ENCODE data around the gene NAXD.
"Not testable (repeated sequence)": the region's sequence is repeated elsewhere in the genome, so short reads cannot be mapped to it uniquely, and the experiment has no call there.

NAXD gene

GRCh38 chr13:110615322-110616102 lies at the start of gene NAXD:
Gene NAXD (plus strand): TSS chr13:110615545. CDS start chr13:110615602, 57 bp downstream.
- no peak for TF ChIP-seq CTCF (conservative IDR thresholded peaks at IDR 0.05; ENCODE audit: low read depth, low read length)
- DNase-seq (ENCODE audit: low read depth): peak; percentile 98

GRCh38 chr13:110566171-110566570 lies 49.2 kb upstream of the NAXD start:
- no peak for TF ChIP-seq CTCF (conservative IDR thresholded peaks at IDR 0.05; ENCODE audit: low read depth, low read length)
- DNase-seq (ENCODE audit: low read depth): no peak
- no peak overlapping the region for H3K4me3 ChIP-seq (ENCODE audit: low read depth, low read length)

More at GRCh38 chr13:110615322-110616102, at the start of gene NAXD:
- H3K4me3 ChIP-seq (ENCODE audit: low read depth, low read length): peak within 1 kb of the TSS; percentile 92

GRCh38 chr13:110568612-110569011 lies 46.7 kb upstream of the NAXD start:
- no peak overlapping the region for H3K4me3 ChIP-seq (ENCODE audit: low read depth, low read length)
- no peak for TF ChIP-seq CTCF (conservative IDR thresholded peaks at IDR 0.05; ENCODE audit: low read depth, low read length)
- no peak for DNase-seq (ENCODE audit: low read depth)

- DNase-seq (ENCODE audit: low read depth); H3K4me3 ChIP-seq (ENCODE audit: low read depth, low read length): not testable (repeated sequence)
These were observed 45.4 kb upstream of the NAXD start for GRCh38 chr13:110569962-110570361.

DNA sequence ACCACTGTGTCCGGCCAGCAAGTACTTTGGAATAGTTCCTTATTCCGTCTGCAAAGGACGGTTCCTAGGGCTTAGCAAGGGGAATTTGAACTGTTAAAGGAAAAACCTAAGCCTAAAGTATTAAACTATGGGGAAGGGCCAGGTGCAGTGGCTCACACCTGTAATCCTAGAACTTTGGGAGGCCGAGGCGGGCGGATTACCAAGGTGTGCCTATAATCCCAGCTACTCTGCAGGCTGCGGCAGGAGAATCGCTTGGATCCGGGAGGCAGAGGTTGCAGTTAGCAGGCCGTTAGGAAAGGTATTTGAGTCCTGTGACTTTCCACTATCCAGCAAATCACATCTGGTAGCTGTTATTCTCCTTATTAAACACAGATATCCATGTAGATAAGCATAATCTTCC lies 44.5 kb upstream of the NAXD start:
- H3K4me3 ChIP-seq (ENCODE audit: low read depth, low read length): no peak overlapping the region
- no peak for TF ChIP-seq CTCF (conservative IDR thresholded peaks at IDR 0.05; ENCODE audit: low read depth, low read length)
- no peak for DNase-seq (ENCODE audit: low read depth)

DNA sequence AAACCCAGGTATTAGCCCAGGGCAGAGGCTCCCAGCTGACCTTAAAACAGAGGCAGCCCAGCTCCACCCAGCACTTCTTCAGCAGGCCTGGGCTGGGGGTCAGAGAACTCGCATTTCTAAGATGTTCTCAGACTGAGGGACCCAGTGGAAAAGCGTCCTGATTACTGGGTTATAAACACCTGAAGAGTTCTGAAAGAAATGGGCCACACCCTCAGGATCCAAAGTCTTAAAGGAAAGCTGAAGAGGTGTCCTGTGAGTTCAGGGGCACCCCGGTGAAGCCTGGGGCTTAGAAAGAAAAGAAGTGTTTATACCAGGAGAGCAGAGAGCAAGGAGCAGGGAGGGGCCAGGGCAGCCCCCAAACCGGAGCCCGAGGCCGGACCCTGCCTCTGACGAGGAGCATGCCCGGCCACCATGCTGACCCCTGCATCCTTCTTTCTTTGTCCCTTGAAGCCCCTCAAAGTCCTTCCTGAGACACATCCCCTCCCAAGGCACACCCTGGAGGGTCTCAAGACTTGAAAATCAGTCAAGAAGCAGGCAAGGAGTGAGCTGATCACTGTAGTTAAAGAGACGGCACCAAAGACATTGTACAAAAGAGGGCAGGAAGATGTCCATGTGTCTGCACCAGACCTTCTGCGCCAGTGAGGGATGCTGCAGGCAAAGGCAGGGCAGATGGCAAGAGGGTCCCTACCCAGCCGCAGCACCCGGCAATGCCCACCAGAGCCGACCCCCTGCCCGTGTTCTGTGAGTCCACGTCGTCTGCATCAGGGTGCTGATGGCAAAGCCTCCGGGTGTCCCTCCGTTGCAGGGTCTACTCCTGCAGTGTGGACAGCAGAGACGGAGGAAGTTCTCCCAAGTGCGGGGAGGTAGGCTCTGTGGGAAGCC lies 43.2 kb upstream of the NAXD start:
- no peak for TF ChIP-seq CTCF (conservative IDR thresholded peaks at IDR 0.05; ENCODE audit: low read depth, low read length)
- no peak for DNase-seq (ENCODE audit: low read depth)
- H3K4me3 ChIP-seq (ENCODE audit: low read depth, low read length): no peak overlapping the region

DNA sequence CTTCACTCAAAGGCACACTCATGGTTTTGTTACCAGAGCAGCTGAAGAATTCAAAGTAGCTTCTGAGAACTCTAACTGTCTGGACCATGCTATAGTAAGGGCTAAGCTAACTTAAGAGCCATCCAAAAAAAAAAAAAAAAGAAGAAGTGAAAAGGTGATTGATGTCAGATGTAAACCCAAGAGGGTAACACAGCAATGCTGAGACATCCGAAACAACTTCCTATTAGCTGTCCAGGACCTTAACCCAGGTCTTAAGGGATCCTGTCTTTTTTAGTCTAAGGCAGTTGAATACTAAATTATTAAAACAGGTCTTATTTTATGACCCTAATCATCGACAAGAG lies 42.6 kb upstream of the NAXD start:
- no peak for DNase-seq (ENCODE audit: low read depth)
- no peak overlapping the region for H3K4me3 ChIP-seq (ENCODE audit: low read depth, low read length)
- no peak for TF ChIP-seq CTCF (conservative IDR thresholded peaks at IDR 0.05; ENCODE audit: low read depth, low read length)

Measured in choroid plexus epithelial cell (primary cell).